Measurements from ENCODE around the gene SEMA4D.

SEMA4D gene

GRCh38 chr9:89364666-89365531, 133.0 kb downstream of the SEMA4D start:
- no peak for DNase-seq

- no peak for DNase-seq
These were observed 133.8 kb downstream of the SEMA4D start for GRCh38 chr9:89363921-89364665.

GRCh38 chr9:89363311-89363670, 134.6 kb downstream of the SEMA4D start:
- DNase-seq: no peak

- no peak for DNase-seq
These were observed 135.1 kb downstream of the SEMA4D start for GRCh38 chr9:89362647-89363310.

- DNase-seq: no peak
These were observed 135.9 kb downstream of the SEMA4D start for GRCh38 chr9:89361816-89362646.

GRCh38 chr9:89361031-89361430, 136.9 kb downstream of the SEMA4D start:
- DNase-seq: no peak

GRCh38 chr9:89360465-89360864, 137.4 kb downstream of the SEMA4D start:
- no peak for DNase-seq

- peak; percentile 5 for DNase-seq
These were observed 138.1 kb downstream of the SEMA4D start for GRCh38 chr9:89359751-89360261.

- no peak for DNase-seq
These were observed 138.9 kb downstream of the SEMA4D start for GRCh38 chr9:89358985-89359384.

GRCh38 chr9:89358376-89358916, 139.5 kb downstream of the SEMA4D start:
- no peak for DNase-seq

- DNase-seq: no peak
These were observed 140.3 kb downstream of the SEMA4D start for GRCh38 chr9:89357331-89358197.

- no peak for DNase-seq
These were observed 141.1 kb downstream of the SEMA4D start for GRCh38 chr9:89356782-89357181.

- DNase-seq: no peak
These were observed 143.4 kb downstream of the SEMA4D start for GRCh38 chr9:89354471-89354870.

- no peak for DNase-seq
These were observed 143.9 kb downstream of the SEMA4D start for GRCh38 chr9:89353989-89354388.

GRCh38 chr9:89352874-89353649, 144.9 kb downstream of the SEMA4D start:
- no peak for DNase-seq

- DNase-seq: no peak
These were observed 145.5 kb downstream of the SEMA4D start for GRCh38 chr9:89352451-89352850.

GRCh38 chr9:89351584-89352300, 146.2 kb downstream of the SEMA4D start:
- DNase-seq: no peak

GRCh38 chr9:89350988-89351557, 146.8 kb downstream of the SEMA4D start:
- DNase-seq: no peak

- DNase-seq: no peak
These were observed 148.3 kb downstream of the SEMA4D start for GRCh38 chr9:89349607-89350006.

All from fibroblast of upper back skin (primary cell).